T-helper 1 cell treated with Interleukin-12 subunit alpha and Interleukin-12 subunit beta and Interleukin-4 antibody, amounts not matched to agents 30 μg/mL and 1 μg/mL, for 36 hours (primary cell): Measurements from ENCODE around the gene AQP7.
"Not testable (repeated sequence)": the region's sequence is repeated elsewhere in the genome, so short reads cannot be mapped to it uniquely, and the experiment has no call there.

Source experiments
- H3K27ac Mint-ChIP-seq: one replicate; pipeline ENCODE4 v1.8.0; 2021; ENCODE audit warnings: mild to moderate bottlenecking, mixed read lengths
- H3K27me3 Mint-ChIP-seq: one replicate; pipeline ENCODE4 v1.8.0; 2021; ENCODE audit warnings: low read depth, mixed read lengths
- H3K36me3 Mint-ChIP-seq: one replicate; pipeline ENCODE4 v1.8.0; 2021; ENCODE audit warnings: low read depth, mixed read lengths
- H3K4me1 Mint-ChIP-seq: one replicate; pipeline ENCODE4 v1.8.0; 2021; ENCODE audit warnings: low read depth, mixed read lengths
- H3K4me3 Mint-ChIP-seq: one replicate; pipeline ENCODE4 v1.8.0; 2021; ENCODE audit warnings: mild to moderate bottlenecking, moderate library complexity, mixed read lengths
- H3K9me3 Mint-ChIP-seq: one replicate; pipeline ENCODE4 v1.8.0; 2021; ENCODE audit warnings: mixed read lengths

Gene AQP7

GRCh38 chr9:33438926-33439680, 36.7 kb upstream of the AQP7 start:
- Mint-ChIP-seq H3K4me1 (peaks cover 45% of the 10 kb centered on the region), H3K36me3 (peaks cover 36% of the 10 kb centered on the region), H3K27ac (no peak overlapping the region), H3K4me3 (no peak overlapping the region), H3K27me3 (no peaks in the 10 kb centered on the region), H3K9me3 (no peaks in the 10 kb centered on the region)

- Mint-ChIP-seq H3K27ac (no peak overlapping the region), H3K4me3 (no peak overlapping the region), H3K9me3 (no peaks in the 10 kb centered on the region), H3K27me3 (no peaks in the 10 kb centered on the region), H3K4me1 (peaks cover 47% of the 10 kb centered on the region), H3K36me3 (peaks cover 29% of the 10 kb centered on the region)
Measured at GRCh38 chr9:33437898-33438297, 35.5 kb upstream of the AQP7 start.

- Mint-ChIP-seq H3K36me3 (peaks cover 25% of the 10 kb centered on the region), H3K4me3 (no peak overlapping the region), H3K9me3 (no peaks in the 10 kb centered on the region), H3K4me1 (peaks cover 47% of the 10 kb centered on the region), H3K27me3 (no peaks in the 10 kb centered on the region), H3K27ac (no peak overlapping the region)
Measured at GRCh38 chr9:33437205-33437604, 34.8 kb upstream of the AQP7 start.

- H3K27ac Mint-ChIP-seq, result peak overlapping the region; percentile 26
- no peak overlapping the region for H3K4me3 Mint-ChIP-seq
- H3K27me3 Mint-ChIP-seq, result no peaks in the 10 kb centered on the region
- H3K4me1 Mint-ChIP-seq, result peaks cover 43% of the 10 kb centered on the region
- no peaks in the 10 kb centered on the region for H3K9me3 Mint-ChIP-seq
- H3K36me3 Mint-ChIP-seq, result peaks cover 19% of the 10 kb centered on the region
Measured at GRCh38 chr9:33436445-33436844, 34.1 kb upstream of the AQP7 start.

- Mint-ChIP-seq H3K27me3 (no peaks in the 10 kb centered on the region), H3K36me3 (peaks cover 14% of the 10 kb centered on the region), H3K27ac (no peak overlapping the region), H3K4me1 (peaks cover 41% of the 10 kb centered on the region), H3K4me3 (no peak overlapping the region), H3K9me3 (no peaks in the 10 kb centered on the region)
Measured at GRCh38 chr9:33435821-33436277, 33.5 kb upstream of the AQP7 start.

GRCh38 chr9:33434317-33435105, 32.1 kb upstream of the AQP7 start:
- Mint-ChIP-seq H3K9me3 (no peaks in the 10 kb centered on the region), H3K36me3 (peaks cover 2% of the 10 kb centered on the region), H3K4me3 (no peak overlapping the region), H3K27me3 (no peaks in the 10 kb centered on the region), H3K4me1 (peaks cover 36% of the 10 kb centered on the region), H3K27ac (no peak overlapping the region)

- H3K4me1 Mint-ChIP-seq, result peaks cover 31% of the 10 kb centered on the region
- H3K36me3 Mint-ChIP-seq, result peaks cover 2% of the 10 kb centered on the region
- no peak overlapping the region for H3K4me3 Mint-ChIP-seq
- no peaks in the 10 kb centered on the region for H3K9me3 Mint-ChIP-seq
- no peak overlapping the region for H3K27ac Mint-ChIP-seq
- H3K27me3 Mint-ChIP-seq, result no peaks in the 10 kb centered on the region
Measured at GRCh38 chr9:33433871-33434270, 31.5 kb upstream of the AQP7 start.

GRCh38 chr9:33431420-33431819, 29.1 kb upstream of the AQP7 start:
- Mint-ChIP-seq H3K9me3 (no peaks in the 10 kb centered on the region), H3K27ac (no peak overlapping the region), H3K27me3 (no peaks in the 10 kb centered on the region), H3K4me3 (no peak overlapping the region), H3K36me3 (no peaks in the 10 kb centered on the region), H3K4me1 (peaks cover 19% of the 10 kb centered on the region)

- no peak overlapping the region for H3K27ac Mint-ChIP-seq
- peaks cover 15% of the 10 kb centered on the region for H3K4me1 Mint-ChIP-seq
Measured at GRCh38 chr9:33430942-33431341, 28.6 kb upstream of the AQP7 start.

GRCh38 chr9:33429256-33429985, 27.1 kb upstream of the AQP7 start:
- no peak overlapping the region for H3K4me3 Mint-ChIP-seq
- no peak overlapping the region for H3K27ac Mint-ChIP-seq

More at GRCh38 chr9:33430942-33431341, 28.6 kb upstream of the AQP7 start:
- no peak overlapping the region for H3K4me3 Mint-ChIP-seq
- H3K36me3 Mint-ChIP-seq, result no peaks in the 10 kb centered on the region
- H3K9me3 Mint-ChIP-seq, result no peaks in the 10 kb centered on the region
- no peaks in the 10 kb centered on the region for H3K27me3 Mint-ChIP-seq

GRCh38 chr9:33426843-33427293, 24.5 kb upstream of the AQP7 start:
- Mint-ChIP-seq H3K27ac (no peak overlapping the region), H3K4me3 (no peak overlapping the region), H3K36me3 (no peaks in the 10 kb centered on the region), H3K4me1 (peaks cover 6% of the 10 kb centered on the region), H3K27me3 (no peaks in the 10 kb centered on the region), H3K9me3 (no peaks in the 10 kb centered on the region)

More at GRCh38 chr9:33429256-33429985, 27.1 kb upstream of the AQP7 start:
- H3K9me3 Mint-ChIP-seq, result no peaks in the 10 kb centered on the region
- H3K36me3 Mint-ChIP-seq, result no peaks in the 10 kb centered on the region
- peaks cover 11% of the 10 kb centered on the region for H3K4me1 Mint-ChIP-seq
- H3K27me3 Mint-ChIP-seq, result no peaks in the 10 kb centered on the region

GRCh38 chr9:33425128-33425533, 22.8 kb upstream of the AQP7 start:
- Mint-ChIP-seq H3K9me3 (no peaks in the 10 kb centered on the region), H3K27me3 (peaks cover 7% of the 10 kb centered on the region), H3K36me3 (no peaks in the 10 kb centered on the region), H3K4me1 (peaks cover 6% of the 10 kb centered on the region), H3K4me3 (no peak overlapping the region), H3K27ac (no peak overlapping the region)

- H3K4me1 Mint-ChIP-seq, H3K27ac Mint-ChIP-seq, H3K4me3 Mint-ChIP-seq, H3K36me3 Mint-ChIP-seq, H3K9me3 Mint-ChIP-seq: not testable (repeated sequence)
- H3K27me3 Mint-ChIP-seq, result peaks cover 11% of the 10 kb centered on the region
Measured at GRCh38 chr9:33424492-33424891, 22.1 kb upstream of the AQP7 start.

GRCh38 chr9:33424043-33424442, 21.7 kb upstream of the AQP7 start:
- H3K4me3 Mint-ChIP-seq, H3K9me3 Mint-ChIP-seq, H3K4me1 Mint-ChIP-seq, H3K36me3 Mint-ChIP-seq, H3K27ac Mint-ChIP-seq: not testable (repeated sequence)
- peaks cover 11% of the 10 kb centered on the region for H3K27me3 Mint-ChIP-seq
